RWPE2 (cell line): ENCODE data around the gene AMZ1.

Source experiments
- ATAC-seq: fragments of 200-7000 bp; cut with Tn5 transposase; 3 replicates; pipeline ENCODE4 v1.9.1; 2021; ENCODE audit warnings: low read depth
- DNase-seq: peaks from one replicate; pipeline ENCODE4 v3.0.0-alpha.2; 2020; ENCODE audit warnings: low spot score
- H3K27ac ChIP-seq: fragments of 450-650 bp; 2 replicates; pipeline ENCODE4 v1.5.1; 2017; ENCODE audit warnings: mild to moderate bottlenecking; ENCODE audit not compliant: poor library complexity, severe bottlenecking
- H3K27me3 ChIP-seq: fragments of 250-450 bp; sonication (Bioruptor Pico); 2 replicates; pipeline ENCODE4 v1.5.1; 2021; ENCODE audit warnings: mild to moderate bottlenecking, moderate library complexity; ENCODE audit not compliant: insufficient read depth, poor library complexity, severe bottlenecking
- H3K36me3 ChIP-seq: fragments of 250-450 bp; sonication (Bioruptor Pico); 2 replicates; pipeline ENCODE4 v1.5.1; 2020; ENCODE audit warnings: low read depth, mild to moderate bottlenecking, moderate library complexity
- H3K4me1 ChIP-seq: fragments of 250-450 bp; sonication (Bioruptor Pico); 2 replicates; pipeline ENCODE4 v1.5.1; 2021; ENCODE audit warnings: mild to moderate bottlenecking, moderate library complexity; ENCODE audit not compliant: insufficient read depth, poor library complexity, severe bottlenecking
- H3K4me3 ChIP-seq: fragments of 250-450 bp; sonication (Bioruptor Pico); 2 replicates; pipeline ENCODE4 v1.5.1; 2021; ENCODE audit warnings: mild to moderate bottlenecking, moderate library complexity; ENCODE audit not compliant: severe bottlenecking
- H3K9me3 ChIP-seq: fragments of 250-450 bp; sonication (Bioruptor Pico); 2 replicates; pipeline ENCODE4 v1.5.1; 2021; ENCODE audit warnings: mild to moderate bottlenecking, moderate library complexity; ENCODE audit not compliant: severe bottlenecking
- TF ChIP-seq, protein P1 (sequence below): fragments of 450-650 bp; IDR thresholded peaks from one replicate; pipeline ENCODE4 v1.5.1; 2017; ENCODE audit warnings: mild to moderate bottlenecking, moderate library complexity; ENCODE audit not compliant: poor library complexity, severe bottlenecking

Gene AMZ1

DNA sequence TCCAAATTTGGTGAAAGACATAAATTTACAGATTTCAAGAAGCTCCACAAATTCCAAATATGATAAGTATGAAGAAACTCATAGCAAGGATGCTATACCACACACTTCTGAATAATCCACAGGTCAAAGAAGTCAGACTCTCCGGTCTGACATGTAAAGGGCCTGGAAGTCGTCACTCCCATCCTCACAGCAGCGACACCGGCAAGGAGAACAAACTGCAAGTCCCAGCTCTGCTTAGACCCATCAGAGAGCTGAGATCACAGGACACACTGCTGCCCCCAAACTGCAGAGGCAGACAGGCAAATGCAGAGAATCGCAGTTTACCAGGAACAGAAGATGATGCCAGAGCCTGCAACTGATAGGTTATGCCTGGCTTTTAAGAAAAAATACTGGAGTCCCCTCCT is 62.0 kb downstream of the AMZ1 start:
- H3K4me1 ChIP-seq = no peaks in the 10 kb centered on the region
- H3K9me3 ChIP-seq = no peaks in the 10 kb centered on the region
- no peak for ATAC-seq
- H3K4me3 ChIP-seq = no peak overlapping the region
- no peaks in the 10 kb centered on the region; the same call in 1 of the 2 replicates for H3K36me3 ChIP-seq
- DNase-seq = no peak
- H3K27ac ChIP-seq = no peak overlapping the region
- no peaks in the 10 kb centered on the region for H3K27me3 ChIP-seq
- TF ChIP-seq, protein P1, sequence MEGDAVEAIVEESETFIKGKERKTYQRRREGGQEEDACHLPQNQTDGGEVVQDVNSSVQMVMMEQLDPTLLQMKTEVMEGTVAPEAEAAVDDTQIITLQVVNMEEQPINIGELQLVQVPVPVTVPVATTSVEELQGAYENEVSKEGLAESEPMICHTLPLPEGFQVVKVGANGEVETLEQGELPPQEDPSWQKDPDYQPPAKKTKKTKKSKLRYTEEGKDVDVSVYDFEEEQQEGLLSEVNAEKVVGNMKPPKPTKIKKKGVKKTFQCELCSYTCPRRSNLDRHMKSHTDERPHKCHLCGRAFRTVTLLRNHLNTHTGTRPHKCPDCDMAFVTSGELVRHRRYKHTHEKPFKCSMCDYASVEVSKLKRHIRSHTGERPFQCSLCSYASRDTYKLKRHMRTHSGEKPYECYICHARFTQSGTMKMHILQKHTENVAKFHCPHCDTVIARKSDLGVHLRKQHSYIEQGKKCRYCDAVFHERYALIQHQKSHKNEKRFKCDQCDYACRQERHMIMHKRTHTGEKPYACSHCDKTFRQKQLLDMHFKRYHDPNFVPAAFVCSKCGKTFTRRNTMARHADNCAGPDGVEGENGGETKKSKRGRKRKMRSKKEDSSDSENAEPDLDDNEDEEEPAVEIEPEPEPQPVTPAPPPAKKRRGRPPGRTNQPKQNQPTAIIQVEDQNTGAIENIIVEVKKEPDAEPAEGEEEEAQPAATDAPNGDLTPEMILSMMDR = no peak

DNA sequence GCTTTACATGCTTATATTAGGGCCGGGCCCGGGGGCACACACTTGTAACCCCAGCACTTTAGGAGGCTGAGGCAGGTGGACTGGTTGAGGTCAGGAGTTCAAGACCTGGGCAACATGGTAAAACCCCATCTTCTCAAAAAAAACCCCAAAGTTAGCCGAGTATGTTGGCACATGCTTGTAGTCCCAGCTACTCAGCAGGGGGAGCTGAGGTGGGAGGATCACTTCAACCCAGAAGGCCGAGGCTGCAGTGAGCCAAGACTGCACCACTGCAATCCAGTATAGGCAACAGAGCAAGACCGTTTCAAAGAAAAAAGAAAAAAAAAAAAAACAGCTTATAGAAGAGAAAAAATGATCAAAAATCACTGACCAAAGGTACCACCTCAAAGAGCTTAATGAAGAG is 63.1 kb downstream of the AMZ1 start:
- H3K4me1 ChIP-seq = peaks cover 8% of the 10 kb centered on the region
- no peaks in the 10 kb centered on the region for H3K9me3 ChIP-seq
- H3K27ac ChIP-seq = no peak overlapping the region
- TF ChIP-seq, protein P1 = no peak
- ATAC-seq (no peak), DNase-seq (no peak)
- H3K27me3 ChIP-seq = no peaks in the 10 kb centered on the region
- peaks cover 7% of the 10 kb centered on the region; the same call in 1 of the 2 replicates for H3K36me3 ChIP-seq
- no peak overlapping the region for H3K4me3 ChIP-seq

DNA sequence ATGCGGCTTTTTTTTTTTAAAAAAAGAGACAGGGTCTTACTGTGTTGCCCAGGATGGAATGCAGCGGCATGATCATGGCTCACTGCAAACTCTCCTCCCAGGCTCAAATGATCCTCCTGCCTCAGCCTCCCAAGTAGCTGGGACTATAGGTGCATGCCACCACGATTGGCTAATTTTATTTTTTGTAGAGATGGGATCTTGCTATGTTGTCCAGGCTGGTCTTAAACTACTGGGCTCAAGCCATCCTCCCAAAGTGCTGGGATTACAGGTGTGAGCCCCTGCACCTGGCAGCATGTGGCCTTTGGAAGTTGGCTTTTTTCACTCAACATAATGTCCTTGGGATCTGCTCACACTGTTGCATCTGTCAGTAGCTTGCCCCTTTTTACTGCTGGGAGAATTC is 65.1 kb downstream of the AMZ1 start:
- Histone ChIP-seq H3K4me1 (peaks cover 24% of the 10 kb centered on the region), H3K9me3 (no peaks in the 10 kb centered on the region), H3K4me3 (no peak overlapping the region), H3K36me3 (peaks cover 14% of the 10 kb centered on the region), H3K27ac (no peak overlapping the region), H3K27me3 (no peaks in the 10 kb centered on the region)
- TF ChIP-seq, protein P1 = no peak
- ATAC-seq (no peak), DNase-seq (no peak)

DNA sequence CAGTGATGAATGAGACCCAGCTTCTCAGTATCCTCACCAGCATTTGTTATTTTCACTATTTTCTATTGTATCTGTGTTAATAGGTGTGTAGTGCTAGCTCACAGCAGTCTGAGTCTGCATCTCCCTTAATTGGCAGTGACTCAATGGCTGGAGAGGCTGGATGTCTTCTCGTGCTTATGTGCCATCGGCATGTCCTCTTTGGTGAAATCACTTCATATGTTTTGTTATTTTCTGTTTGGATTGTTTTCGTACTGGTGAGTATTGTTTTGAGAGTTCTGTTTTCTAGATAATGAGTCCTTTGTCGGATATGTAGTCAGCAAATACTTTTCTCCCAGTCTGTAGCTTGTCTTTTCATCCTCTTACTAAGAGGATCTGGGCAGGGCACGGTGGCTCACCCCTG is 66.1 kb downstream of the AMZ1 start:
- Histone ChIP-seq H3K4me3 (no peak overlapping the region), H3K9me3 (no peaks in the 10 kb centered on the region), H3K36me3 (peaks cover 14% of the 10 kb centered on the region), H3K4me1 (peaks cover 32% of the 10 kb centered on the region), H3K27ac (no peak overlapping the region), H3K27me3 (no peaks in the 10 kb centered on the region)
- ATAC-seq (no peak), DNase-seq (no peak)
- TF ChIP-seq, protein P1 = no peak

DNA sequence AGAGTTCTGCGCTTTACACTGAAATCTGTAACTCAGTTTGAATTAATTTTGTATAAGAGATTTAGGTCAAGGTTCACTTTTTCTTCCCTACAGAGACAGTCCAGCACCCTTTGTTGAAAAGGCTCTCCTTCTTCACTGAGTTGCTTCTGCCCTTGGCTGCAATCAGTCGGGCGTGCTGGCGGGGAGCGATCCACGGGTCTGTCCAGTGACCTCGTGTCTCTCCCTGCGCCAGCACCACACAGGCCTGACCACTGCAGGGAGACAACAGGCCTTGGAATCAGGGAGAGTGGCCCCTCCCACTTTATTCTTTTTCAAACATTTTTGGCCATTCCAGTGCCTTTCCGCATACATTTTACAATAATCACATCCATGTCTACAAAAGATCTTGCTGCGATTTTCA is 66.9 kb downstream of the AMZ1 start:
- H3K4me3 ChIP-seq = no peak overlapping the region
- TF ChIP-seq, protein P1 = no peak
- H3K9me3 ChIP-seq = no peaks in the 10 kb centered on the region
- H3K27me3 ChIP-seq = no peaks in the 10 kb centered on the region
- DNase-seq (no peak), ATAC-seq (no peak)
- no peak overlapping the region for H3K27ac ChIP-seq
- H3K4me1 ChIP-seq = peaks cover 32% of the 10 kb centered on the region
- peaks cover 17% of the 10 kb centered on the region for H3K36me3 ChIP-seq
